Measurements from ENCODE around the gene MSN.

The MSN gene

GRCh38 chrX:65674204-65674893 lies 6.9 kb downstream of the MSN start:
- no peak for DNase-seq

DNA sequence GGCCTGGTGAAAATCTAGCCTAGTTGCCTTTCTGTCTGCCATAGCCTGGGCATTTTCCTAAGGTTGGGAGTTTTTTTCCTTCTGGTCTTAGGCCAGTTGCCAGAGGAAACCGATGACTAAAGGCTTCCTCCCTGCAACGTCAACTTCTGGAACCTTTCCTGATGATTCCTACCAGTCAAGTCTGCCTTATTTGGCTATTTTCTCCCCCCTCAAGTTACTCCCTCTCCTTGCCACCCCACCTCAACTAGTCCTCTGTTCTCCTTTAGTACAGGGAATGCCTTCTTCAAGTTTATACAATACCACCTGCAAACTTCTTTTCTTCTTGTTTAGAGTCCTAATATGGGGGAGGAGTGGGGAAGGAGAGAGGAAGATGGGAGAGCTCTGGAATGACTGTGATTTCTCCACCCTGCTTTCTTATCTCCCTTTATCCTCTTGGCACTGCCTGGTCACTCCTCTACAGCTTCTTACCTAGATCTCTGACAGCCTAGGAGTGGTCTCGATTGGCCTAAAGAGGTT lies 10.6 kb downstream of the MSN start:
- no peak for DNase-seq

- DNase-seq, result no peak
Measured at GRCh38 chrX:65679071-65679540, 11.7 kb downstream of the MSN start.

DNA sequence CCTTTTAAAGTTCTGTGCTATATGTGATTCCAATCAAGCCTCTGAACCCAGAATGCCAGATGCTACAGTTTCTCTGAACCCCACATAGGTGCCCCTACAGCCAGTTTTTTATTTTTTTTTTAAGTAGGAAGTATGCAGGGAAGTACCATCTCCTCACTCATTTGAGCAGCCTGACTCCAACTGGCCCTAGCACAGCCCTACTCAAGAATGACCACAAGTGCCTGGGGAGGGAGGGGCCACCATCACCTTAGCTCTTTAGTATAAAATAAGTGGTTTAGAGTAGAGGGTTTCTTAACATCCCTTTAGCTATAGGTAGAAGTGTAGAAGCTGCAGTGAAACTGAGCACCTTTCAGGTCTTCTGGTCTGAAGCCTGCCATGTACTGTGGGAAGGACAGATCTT lies 14.4 kb downstream of the MSN start:
- DNase-seq, result no peak

DNA sequence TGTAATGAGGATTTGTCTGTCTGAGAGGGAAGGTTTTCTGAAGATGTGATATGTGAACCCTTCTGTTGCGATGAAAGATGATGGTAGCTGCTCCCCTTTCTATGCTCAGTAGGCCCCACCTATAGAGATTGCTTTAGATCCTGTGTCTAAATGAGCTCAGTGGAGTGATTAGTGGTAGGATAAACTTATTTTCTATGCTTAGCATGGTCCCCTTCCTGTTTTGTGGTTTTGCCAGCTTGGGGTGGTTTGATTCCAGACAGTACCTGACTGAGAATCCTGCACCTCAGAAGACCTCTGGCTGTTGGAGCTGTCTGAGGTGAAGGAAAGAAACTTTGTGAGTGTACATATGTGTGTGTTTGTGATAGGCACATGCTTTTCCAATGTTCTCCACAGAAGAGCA lies 17.7 kb downstream of the MSN start:
- DNase-seq, result no peak

DNA sequence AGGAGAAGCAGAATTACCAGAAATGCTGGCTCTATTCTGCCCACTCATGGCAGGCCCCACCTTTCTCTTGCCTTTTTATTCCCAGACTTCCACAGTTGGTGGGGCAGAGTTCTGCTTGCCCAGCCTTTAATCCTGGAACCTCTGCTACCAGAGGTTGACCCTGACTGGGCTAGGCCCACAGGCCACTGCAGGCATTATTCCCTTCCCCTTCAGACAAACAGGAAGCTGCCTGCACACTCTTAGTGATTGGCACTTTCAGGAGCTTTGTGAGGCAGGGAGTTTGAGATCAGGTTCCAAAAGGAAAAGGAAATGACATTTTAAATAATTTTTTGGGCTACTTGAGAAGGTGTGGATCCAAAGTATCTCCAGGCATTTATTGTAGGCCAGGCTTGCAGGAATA lies 18.8 kb downstream of the MSN start:
- no peak for DNase-seq

DNA sequence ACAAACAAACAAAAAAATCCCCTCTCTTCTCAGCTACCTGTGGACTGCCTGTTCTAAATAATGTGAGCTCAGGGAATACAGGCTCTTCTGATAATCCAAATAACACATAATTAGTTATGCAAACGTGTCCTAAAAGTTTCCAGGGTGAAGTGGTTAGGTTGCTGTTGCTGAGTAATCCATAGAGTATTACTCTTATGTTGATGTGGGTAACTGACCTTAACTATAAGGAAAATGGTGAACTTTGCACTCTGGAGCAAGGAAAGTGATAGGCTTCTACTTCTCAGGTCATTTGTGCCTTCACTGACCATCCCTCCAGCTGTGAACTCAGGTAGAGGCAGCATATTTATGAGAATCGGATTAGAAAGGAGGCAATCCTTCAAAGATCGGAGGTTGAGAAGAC lies 19.9 kb downstream of the MSN start:
- DNase-seq, result no peak

- no peak for DNase-seq
Measured at GRCh38 chrX:65688403-65688871, 21.0 kb downstream of the MSN start.

DNA sequence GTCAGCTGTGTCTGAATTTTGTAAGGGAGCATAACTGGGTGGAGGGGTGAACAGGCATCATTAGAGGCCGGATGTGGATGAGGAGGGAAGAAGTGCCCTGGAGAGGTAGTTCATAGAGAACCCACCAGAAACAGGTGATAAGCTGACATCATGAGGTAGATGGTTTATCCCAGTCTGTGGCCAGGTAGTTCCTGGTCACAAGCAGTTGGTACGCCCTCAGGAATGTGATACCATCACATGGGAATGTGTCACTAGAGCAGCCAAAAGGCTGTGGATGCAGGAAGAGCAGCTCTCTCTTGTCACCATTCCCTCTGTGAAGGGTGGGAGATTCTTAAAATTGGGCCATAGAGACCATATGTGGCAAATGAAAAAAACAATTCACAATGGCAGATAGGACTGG lies 21.9 kb downstream of the MSN start:
- DNase-seq, result no peak

- DNase-seq, result no peak
Measured at GRCh38 chrX:65690057-65690855, 22.8 kb downstream of the MSN start.

GRCh38 chrX:65695849-65696449 lies 28.5 kb downstream of the MSN start:
- no peak for DNase-seq

DNA sequence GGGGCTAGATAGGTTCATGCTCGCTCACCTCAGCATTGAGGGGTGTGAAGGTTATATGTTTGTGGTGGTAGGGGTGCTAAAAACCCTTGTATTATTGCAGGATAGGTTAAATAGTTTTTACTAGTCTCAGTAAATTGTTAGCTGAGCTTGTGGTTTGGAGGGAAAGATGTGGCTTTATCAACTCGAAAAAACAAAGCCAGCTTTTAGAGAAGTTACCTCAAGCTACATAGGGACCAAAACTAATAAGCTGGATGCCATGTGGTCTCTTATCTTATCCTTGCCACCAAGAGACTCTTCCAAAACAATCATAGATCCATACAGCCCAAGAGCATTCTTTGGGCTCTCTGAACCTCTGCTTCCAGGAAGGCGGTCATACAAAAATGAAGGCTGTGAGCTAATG lies 29.2 kb downstream of the MSN start:
- no peak for DNase-seq

- no peak for DNase-seq
Measured at GRCh38 chrX:65697211-65697641, 29.8 kb downstream of the MSN start.

DNA sequence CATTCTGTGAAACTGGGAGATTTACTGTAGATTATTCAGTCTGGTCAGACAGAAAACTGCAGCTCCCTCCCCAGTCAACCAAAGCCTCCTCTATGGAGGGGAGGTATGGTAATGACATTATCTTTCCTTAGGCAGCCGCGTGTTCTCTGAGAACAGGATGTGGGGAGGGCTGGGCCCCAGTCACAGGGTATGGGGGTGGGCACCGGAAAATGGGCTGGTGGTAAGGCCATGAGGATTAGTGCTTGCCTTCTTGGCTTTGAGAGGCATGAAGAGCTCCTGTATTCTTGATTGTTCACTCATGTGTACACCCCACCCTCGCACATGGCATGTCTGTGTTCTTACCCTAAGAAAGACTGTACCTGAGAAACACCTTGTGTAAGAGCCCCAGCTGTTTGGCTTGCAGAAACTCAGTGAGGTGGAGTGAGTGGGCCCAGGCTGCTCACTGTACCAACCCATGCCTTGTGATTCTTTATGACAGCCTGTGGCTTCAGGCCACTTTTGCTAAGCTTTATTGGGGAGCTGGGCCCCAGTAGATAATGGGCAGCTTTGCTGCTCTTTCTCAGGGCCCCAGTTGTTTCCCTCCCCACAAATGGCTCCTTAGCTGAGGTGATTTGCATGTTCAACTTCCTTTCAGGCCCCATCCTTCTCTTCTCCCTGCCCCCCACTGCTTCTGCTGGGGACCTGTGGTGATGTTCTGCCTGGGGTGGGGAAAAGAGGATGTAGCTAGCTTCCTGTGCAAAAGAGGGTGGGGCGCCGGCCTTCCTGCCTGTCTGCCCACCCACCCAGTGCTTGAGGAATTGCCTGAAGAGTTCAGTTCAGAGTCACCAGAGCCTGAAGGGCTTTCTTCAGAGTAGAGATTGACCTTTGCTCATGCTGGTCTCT lies 30.7 kb downstream of the MSN start:
- DNase-seq, result no peak

GRCh38 chrX:65702956-65703355 lies 35.5 kb downstream of the MSN start:
- no peak for DNase-seq

DNA sequence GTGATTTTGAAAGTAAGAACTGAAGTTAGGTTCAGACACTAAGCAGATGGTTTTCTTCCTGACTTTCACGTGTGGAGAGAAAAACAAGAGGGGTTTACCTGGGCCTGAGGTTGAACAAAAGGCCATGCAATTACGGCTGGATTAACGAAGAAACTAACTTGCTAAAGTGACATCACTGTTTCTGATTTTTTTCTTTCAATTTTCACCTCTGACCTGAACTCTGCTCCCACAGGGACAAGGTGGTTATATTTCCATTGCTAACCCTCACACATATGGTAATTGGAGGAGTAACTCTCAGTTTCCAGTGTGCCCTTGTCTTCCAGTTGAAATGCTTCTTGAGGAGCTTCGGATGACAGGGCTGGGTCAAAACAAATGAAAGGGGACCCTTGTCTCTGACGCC lies 38.0 kb downstream of the MSN start:
- no peak for DNase-seq

GRCh38 chrX:65706041-65706828 lies 38.8 kb downstream of the MSN start:
- DNase-seq, result no peak

GRCh38 chrX:65707151-65707550 lies 39.7 kb downstream of the MSN start:
- no peak for DNase-seq

DNA sequence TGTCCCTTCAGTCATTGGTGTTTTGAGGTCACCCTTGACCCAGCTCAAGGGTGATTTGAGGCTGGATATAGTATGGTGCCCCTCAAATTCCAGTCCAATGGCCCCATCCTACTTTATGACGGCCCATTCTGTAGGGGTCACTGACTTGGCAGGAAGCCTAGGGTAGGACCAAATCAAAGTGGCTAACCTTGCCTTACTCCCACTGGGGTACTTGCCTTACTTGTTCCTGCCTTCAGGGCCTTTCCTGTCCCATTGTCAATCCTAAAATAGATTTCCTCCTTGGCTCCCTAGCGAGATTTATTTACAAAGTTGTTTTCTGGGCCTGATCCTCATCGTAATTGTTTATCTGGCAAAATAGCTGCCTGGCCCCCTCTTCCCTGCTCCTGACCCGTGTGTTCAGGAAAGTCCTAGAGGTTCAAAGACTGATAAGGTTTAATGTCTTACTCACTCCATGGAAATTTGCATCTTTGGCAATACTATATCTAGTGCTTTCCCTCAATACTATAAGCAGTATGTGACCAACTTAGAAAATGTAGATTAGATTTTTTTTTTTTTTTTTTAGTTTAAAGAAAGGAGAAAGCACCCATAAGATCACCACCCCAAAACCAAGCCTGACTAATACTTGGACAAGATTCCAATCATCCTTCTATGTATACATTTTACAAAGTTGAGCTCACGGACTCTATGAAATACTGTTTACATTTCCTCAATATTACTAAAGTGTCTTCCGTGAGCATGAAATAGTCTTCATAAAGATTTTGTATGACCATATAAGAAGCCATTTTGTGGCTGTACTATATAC lies 44.8 kb downstream of the MSN start:
- no peak for DNase-seq

GRCh38 chrX:65718538-65718937 lies 51.1 kb downstream of the MSN start:
- no peak for DNase-seq
